Activated CD8-positive, alpha-beta memory T cell treated with anti-CD3 and anti-CD28 coated beads, Interleukin-2, amount 50 U/mL, for 4 hours (primary cell): ENCODE measurements around the gene GLRX5.

ENCODE experiments used
- DNase-seq: peaks from one replicate; pipeline ENCODE4 v3.0.0-alpha.2; 2020

GLRX5 gene

DNA sequence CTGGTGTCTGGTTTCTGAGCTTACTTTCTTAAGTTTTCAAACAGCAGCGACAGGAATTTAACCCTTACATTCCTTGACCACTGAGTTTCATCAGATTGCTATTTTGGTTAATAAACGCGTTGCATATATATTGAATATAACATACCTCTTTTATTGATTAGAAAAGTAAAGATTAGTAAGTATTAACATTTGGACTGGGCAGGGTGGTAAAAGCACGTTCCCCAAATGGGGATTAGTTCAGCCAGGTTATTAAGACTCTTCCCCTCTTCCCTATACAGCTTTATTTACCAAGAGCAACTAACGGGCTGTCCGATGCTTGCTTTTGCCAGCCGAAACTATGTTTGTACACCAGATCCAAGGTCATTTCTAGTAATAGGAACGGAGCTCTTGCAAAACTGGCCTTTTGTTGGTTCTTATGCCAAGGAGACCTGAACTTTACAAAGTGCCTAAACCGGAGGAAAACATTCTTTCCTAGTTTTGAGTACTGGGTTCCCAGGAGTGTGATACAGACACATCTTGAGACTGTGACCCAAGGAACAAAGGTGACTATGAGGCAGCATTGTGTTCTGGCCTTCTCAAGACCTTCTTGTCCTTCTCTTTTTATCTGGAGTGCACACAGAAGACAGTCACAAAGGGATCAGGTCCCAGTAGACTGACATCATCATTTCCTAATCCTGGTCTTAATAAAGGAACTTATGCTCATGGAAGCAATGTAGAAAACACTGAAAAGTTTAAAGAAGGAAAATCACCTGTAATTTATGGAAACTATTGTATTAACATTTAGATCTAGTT lies 2.6 kb downstream of the GLRX5 start:
- no peak for DNase-seq

DNA sequence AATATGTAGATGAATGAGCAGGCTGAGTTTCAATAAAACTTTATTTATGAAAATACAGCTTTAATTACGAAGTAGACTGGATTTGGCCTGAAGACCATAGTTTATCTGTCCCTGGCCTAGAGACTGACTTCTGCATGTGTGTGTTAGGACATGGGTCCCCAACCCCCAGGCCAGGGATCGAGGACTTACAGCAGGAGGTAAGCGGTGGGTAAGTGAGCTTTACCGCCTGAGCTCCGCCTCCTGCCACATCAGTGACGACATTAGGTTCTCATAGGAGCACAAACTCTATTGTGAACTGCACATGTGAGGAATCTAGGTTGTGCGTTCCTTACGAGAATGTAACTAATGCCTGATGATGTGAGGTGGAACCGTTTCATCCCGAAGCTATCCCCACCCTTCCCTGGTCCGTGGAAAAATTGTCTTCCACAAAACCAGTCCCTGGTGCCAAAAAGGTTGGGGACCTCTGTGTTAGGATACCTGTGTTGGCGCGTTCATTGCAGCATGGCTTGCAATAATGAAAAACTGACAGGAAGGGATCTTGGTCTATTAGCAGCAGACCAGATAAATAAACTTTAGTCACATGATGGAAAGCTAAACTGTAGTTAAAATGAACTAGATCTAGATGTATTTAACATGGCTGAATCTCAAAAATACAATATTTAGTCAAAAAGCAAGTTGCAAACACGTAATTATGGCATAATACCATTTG lies 4.1 kb downstream of the GLRX5 start:
- DNase-seq = no peak

DNA sequence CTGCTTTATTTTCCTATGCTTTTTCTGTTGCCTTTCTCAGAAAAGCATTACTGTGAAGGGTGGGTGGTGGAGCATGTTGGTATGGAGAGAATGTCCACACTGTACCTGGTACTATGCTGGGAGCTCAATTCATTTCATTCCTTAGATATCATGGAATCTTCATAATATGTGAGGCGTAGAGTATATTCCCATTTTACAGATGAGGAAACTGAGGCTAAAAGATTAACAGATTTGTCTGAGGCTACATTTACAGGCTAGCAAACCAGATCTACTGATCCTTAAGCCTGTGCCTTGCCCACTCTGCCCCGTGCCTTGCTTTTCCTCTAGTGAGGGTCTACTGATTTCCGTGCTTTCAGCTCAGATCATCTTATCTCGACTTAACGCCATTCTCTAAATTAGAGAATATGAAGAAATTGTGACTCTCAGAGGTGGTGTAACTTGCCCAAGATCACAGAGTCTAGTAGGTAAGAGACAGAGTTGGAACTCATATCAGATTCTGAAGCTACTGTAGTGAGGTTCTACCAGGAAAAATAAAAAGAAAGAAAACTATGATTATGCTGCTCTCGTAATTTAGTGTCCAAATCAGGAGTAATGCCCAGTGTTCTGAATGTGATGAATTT lies 5.5 kb downstream of the GLRX5 start:
- DNase-seq = no peak

DNA sequence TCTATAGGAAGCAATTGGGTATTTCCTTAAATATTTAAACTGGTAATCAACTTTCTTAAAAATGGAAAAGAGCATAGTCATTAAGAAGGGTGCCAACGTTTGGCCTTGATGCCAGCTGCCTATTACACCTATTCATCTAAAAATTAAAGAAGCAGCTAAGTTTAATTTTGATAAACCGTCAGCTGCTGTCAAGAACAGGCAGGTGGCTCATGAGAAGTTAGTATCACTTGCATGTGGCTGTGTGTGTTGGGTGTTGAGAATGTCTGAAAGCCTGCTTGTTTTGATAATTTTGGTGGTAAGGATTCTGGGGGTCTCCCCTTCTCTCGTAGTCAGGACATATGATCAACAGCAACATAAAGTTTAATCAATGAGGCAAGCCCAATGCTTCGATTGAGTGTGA lies 6.5 kb downstream of the GLRX5 start:
- DNase-seq = no peak

DNA sequence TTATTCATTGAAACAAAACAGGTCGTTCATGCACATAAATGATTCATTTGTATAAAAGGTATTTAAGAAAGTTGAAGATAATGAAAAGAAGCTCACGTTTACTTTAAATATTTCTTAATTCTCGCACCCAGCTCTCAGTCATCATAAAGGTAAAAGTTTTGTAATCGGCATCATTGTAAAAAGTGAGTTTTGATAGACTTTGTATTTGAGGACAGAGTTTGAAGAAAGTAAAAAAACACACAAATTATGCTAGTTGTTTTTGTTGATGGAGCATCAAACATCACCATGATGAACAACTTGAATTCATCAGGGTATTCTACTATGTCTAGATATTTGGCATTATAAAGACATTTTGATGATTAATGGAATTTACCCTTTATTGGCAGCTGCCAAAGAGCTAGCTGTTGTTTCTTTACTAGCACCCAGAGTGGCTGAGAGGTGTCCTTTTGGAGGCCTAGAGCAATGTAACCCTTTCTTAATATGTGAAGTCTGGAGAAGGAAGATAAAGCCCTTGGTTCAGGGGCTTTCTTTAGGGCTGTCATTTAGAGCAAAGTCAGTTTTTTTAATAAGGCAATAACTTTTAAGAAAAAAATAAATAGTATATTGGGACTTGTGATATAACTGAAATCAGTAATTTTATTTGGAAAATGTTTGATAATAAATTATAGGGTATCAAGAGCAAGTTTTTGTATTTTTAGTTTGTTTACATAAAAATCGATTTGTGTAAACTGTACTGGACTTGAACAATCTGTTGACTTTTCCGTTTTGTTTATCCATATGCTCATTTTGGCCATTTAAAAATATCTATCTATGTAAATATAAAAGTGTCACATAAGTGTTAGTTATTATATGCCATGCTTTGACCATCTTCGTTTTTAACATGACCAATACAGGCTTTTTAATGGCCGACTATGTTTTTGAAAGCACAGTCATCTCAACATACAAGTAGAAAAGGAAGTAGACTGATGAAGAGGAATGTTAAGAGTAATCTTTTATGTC lies 7.4 kb downstream of the GLRX5 start:
- DNase-seq = no peak

DNA sequence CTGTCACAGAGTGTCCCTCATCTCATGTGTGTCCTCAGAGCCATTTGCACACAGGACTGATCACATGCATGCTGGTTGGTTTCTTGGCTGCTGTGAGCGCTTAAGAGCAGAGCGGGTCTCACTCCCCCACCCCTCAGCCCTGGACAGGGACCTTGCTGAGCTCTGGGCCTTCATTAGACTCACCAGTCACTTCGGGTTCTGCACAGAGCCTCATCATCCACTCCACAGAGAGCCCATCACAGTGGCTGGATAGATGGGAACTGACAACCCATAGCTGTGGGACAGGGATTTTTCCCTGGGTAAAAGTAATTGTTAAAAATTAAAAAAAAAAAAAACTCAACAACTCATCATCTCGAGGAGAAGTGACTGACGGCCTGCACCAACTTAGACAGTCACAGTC lies 8.2 kb downstream of the GLRX5 start:
- DNase-seq = no peak

DNA sequence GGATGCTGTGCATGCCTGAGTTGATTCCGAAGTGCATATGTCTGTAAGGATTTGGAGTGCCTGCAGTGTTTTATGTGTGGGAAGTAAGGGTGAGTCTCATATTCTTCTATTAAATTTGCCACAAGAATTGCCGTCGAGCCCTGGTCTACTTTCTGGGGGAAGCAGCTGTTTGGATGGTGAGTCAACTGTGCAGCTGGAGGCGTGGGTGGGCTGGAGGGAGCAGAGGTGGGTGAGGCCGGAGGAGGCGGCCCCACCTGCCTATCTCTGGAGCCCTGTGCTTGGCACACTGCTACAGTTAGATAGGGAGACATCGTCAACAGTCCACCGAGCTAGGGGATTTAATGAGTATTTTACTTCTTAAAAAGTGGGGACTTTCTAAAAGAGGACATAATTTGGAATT lies 9.7 kb downstream of the GLRX5 start:
- no peak for DNase-seq

DNA sequence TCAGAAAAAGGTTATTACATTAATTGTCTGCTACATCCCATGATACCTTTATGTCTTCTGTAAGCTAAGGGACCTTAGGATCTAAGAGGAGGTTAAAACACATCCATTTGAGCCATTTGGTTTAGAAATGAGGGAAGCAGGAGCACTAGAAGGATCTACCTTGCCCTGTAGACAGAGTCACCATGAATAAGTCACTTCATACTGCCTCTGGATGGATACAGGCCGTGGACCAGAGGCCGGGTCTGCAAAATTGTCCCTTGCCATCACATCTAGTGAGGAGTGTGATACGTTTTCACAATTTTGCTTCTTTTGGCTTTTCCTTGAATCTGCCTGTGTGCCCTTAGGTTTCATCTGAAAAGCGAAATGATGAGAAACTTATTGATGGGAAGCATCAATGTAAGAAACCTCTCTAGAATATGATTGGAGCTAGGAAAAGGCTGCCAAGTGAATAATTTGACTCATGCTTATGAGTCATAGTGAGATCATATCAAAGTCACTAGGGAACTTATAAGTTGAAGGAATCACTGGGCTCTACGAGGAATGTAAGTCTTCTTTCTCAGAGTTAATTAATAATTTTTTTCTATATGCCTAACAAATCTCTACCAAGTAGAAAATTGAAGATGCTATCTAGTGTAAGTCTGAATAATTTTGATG lies 10.8 kb downstream of the GLRX5 start:
- no peak for DNase-seq

DNA sequence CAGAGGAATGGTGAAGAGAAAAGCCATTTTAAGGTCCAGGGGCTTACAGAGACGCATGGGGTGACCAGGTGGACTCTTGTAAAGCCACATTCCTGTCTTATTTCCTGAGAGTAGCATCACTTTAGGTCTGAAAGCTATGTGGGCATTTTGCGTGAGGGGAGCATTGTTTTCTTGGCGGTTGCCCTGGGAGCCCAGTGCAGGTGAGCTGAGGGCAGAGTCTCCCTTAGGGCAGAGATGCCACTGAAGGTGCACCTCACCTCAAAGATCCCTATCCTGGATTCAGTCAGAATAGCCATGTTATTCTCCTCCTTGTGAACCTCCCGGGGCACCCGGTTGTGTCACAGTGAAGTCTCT lies 12.4 kb downstream of the GLRX5 start:
- DNase-seq = no peak

DNA sequence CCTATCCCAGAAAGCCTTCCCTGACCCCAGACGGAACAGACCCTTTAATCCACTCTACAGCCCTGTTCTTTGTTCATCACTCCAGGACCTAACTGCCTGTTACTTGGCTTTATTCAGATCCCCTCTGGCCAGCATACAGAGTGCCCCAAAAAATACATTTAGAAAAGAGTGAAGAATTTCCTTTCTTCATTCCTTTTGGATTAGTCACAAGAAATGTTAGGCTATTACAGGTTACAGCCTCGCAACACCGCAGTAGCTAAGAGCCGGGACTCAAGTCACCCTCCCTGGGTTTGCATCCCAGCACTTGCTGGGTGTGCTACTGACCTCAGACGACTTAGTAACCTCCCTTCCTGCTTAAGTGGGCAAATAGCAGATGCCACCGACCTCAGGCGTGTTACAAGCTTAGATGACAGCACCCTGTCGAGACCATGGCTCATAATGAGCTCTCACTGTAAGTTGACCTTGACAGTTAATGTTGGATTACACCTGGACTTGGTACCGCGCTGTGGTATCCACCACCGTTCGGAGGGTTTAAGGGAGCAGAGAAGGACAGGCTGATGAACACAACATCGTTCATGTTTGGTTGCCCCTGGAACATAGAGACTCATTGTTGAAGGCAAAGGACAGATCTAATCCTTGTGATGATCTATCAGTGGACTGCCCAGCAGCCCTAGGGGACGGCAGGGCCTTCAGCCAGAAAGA lies 12.9 kb downstream of the GLRX5 start:
- DNase-seq = no peak

DNA sequence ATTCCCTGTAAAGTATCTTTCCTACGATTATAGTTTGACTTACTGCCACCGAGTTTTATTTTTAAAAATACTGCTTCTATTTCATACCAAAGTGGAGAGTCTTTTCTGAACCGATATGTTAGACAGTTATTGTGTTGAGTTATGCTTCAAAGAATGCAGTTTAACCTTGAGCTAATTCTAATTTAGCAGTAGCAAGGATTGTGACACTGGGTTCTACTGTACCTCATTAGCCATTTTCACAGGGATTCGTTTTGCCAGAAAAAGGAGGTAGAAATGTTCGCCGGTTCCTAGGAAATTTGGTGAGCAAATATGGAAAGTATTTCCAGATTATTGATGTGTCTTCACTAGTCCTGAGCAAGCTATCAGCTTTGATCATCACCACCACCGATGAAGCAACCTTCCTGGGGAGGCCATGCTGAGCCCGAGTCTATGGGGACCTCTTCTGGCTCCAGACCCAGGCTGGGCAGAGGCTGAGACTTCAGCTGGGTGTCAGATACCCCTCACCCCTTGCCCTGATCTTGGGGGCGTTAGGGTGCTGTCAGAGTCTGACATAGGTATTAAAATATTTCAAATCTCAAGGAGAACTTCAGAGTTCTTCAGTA lies 13.6 kb downstream of the GLRX5 start:
- DNase-seq = no peak

DNA sequence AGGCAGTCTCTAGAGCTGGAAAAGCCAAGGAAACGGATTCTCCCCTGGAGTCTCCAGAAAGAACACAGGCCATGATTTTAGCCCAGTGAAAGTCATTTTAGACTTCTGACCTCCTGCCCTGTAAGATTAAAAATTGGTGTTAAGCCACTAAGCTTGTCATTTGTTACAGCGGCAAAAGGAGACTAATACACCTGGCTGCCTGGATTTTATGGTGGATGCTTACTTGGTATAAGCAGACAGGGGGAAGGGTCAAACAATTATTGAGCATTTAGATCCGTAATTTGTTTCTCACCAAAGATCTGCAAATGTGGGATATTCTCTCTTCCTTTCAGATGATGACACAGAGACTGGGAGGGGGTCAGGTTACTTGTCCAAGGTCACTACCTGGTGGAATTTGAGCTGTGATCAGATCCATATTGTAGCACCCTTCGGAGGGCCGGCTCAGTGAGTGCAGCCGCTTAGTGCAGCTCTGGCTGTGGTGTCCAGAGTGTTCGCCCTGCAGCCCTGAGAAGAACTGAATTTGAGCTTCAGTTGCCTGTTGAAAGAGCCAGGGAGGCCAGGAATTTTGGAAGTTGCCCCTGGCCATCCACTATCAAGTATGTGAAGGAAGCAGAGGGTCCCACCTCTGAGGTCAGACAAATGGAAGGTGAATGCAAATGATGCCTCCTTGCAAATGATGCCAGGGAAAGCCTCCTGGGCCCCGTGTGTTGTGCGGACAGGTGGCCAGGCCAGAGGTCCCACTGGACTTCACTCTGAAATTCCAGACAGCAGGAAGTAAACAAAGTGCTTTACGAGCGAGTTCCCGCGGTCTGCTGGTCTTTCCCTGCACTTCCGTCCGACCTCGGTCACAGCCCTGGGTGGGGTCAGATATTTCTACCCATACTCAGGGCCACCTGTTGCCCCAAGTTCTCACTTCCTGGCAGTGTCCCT lies 15.1 kb downstream of the GLRX5 start:
- no peak for DNase-seq

DNA sequence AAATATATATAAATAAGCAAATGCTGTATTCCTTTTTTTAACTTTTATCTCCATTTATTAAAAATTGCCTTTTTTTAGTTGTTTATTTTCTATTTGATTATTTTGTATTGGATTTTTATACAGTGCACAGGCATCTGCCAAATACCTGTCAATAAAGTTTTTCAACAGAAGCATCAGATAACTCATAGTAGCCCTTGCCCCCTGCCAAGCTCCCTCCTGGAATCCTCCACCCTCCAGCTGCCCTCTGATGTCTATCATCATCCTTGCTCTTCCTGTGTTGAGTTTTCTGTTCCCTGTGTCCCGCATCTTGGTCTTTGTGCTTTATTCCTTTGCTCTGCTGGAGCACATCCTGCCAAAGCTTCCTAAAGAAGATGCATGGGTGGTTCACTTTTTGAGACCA lies 16.6 kb downstream of the GLRX5 start:
- DNase-seq = no peak

DNA sequence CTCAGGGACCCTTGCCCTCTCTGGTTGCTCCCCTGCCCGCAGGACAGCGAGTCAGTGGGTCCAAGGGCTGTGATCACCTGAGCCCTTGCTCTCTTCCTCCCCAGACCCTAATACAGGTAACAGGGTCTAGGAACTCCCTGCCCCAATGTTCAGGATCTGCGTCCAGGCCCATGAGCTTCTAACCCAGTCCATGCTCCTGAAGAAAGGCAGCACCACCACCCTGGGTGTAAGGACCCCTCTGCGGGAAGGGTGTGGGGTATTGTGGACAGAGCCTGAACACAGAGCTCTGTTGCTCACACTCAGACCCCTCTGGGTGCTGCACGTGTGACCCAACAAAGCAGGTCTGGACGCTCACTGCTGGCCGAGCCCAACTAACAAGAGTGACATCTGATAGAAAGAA lies 18.3 kb downstream of the GLRX5 start:
- no peak for DNase-seq

DNA sequence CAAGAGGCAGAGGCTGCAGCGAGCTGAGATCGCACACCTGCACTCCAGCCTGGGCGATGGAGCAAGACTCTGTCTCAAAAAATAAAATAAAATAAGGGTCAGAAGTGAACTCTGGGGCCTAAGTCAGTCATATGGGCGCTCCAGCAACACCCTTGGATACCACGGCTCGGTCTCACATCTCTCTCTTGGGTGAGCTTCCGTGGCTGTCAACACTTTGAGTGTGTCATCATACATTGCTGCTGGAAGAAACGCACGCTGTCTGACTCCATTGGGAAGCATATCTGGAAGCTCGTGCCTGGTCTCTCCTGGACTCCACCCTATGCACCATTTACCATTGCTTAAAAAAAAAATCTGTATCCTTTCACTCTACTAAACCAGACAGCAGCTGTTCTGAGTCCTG lies 20.2 kb downstream of the GLRX5 start:
- no peak for DNase-seq

DNA sequence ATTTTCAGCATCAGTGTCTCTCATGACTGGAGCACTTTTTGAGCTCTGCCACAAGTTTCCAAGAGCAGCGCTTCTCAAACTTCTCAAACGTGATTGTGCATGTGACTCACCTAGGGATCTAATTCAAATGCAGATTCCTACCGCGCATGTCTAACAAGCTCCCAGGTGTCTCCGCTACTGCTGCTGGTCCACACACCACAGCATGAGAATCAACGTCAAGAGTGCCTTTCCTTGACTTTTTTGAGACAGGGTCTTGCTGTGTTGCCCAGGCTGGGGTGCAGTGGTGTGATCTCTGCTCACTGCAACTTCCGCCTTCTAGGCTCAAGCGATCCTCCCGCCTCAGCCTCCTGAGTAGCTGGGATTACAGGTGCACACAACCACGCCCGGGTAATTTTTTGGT lies 22.4 kb downstream of the GLRX5 start:
- DNase-seq = no peak

DNA sequence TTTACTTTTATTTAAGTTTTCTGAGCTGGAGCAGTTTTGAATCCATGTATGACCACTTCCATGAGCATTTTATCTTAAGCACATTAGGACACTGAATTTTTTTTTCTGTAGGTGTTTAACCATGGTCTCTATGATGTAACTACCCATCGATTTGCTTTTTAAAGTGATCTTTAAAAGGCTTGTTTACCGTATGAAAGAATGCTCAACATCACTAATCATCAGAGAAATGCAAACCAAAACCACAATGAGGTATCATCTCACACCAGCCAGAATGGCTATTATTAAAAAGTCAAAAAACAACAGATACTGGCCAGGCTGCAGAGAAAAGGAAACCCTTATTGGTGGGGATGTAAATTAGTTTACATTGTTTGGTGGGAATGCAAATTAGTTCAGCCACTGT lies 23.0 kb downstream of the GLRX5 start:
- no peak for DNase-seq

DNA sequence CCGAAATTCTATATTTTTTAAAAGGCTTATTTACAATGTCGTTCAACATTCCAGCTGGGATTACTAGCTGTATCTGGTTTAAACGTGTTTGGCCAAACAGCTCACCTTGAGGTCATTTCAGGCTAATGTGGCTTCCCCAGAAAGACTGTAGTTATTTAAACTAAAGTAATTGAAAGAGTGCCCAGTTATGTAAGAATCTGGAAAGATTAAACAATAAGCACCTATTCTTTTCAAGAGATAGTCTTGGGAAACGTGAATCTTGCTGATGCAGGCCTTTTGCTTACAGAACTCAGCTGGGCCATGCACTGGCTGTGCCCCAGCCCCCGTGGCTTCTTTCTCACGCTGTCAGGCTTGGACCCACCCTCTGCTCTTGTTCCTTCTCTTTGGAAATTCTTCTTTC lies 24.4 kb downstream of the GLRX5 start:
- DNase-seq = no peak

DNA sequence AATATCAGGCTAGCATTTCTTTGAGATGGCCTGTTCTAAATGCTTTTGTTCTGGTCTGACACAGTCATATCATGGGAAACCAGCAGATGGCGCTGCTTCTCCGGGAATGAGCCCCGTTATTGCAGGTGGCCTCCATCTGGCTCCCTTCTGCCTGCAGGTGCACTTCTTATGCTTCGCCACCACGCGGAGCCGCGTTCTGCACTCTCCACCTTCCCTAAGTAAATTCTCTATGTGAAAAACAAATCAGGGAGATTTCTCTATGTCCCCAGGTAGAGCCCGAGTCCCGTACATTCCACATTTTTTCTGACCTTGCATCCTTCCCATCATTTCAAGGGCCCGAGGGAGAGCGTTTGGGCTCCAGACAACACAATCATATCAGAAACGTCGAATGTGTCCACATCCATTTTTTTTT lies 26.2 kb downstream of the GLRX5 start:
- DNase-seq = peak; percentile 83
